ENCODE data around the gene SNX4.
A peak's percentile ranks its signal among the peaks of the same experiment; 100 is the strongest.

GRCh38 chr3:125519678-125520562 lies at the start of gene SNX4:
- TF ChIP-seq POLR2A (IDR thresholded peaks at IDR 0.05) (peak; percentile 53), EP300 (IDR thresholded peaks at IDR 0.05) (no peak), CTCF (IDR thresholded peaks at IDR 0.05) (no peak)
